Hepatic stellate cell (primary cell): ENCODE measurements around the gene AGBL1.

Experiments
- DNase-seq: peaks from one replicate; pipeline ENCODE4 v3.0.0; 2011; ENCODE audit warnings: low spot score

The AGBL1 gene

GRCh38 chr15:86237111-86237500, 157.4 kb downstream of the AGBL1 start:
- no peak for DNase-seq

GRCh38 chr15:86247249-86247955, 167.7 kb downstream of the AGBL1 start:
- no peak for DNase-seq

GRCh38 chr15:86255247-86255646, 175.6 kb downstream of the AGBL1 start:
- no peak for DNase-seq

- DNase-seq, result no peak
These were observed 177.0 kb downstream of the AGBL1 start for GRCh38 chr15:86256628-86257027.

GRCh38 chr15:86259589-86259988, 179.9 kb downstream of the AGBL1 start:
- DNase-seq, result no peak

- DNase-seq, result no peak
These were observed 183.6 kb downstream of the AGBL1 start for GRCh38 chr15:86263230-86263629.

GRCh38 chr15:86266896-86267484, 187.3 kb downstream of the AGBL1 start:
- no peak for DNase-seq

- no peak for DNase-seq
These were observed 188.2 kb downstream of the AGBL1 start for GRCh38 chr15:86267892-86268291.

- DNase-seq, result no peak
These were observed 188.9 kb downstream of the AGBL1 start for GRCh38 chr15:86268558-86268957.

- no peak for DNase-seq
These were observed 193.6 kb downstream of the AGBL1 start for GRCh38 chr15:86273309-86273708.

- DNase-seq, result no peak
These were observed 195.7 kb downstream of the AGBL1 start for GRCh38 chr15:86275361-86275760.

- no peak for DNase-seq
These were observed 198.9 kb downstream of the AGBL1 start for GRCh38 chr15:86278586-86278985.

- no peak for DNase-seq
These were observed 205.0 kb downstream of the AGBL1 start for GRCh38 chr15:86284635-86285034.

- no peak for DNase-seq
These were observed 215.8 kb downstream of the AGBL1 start for GRCh38 chr15:86295511-86295910.

GRCh38 chr15:86296769-86297168, 217.1 kb downstream of the AGBL1 start:
- no peak for DNase-seq

- no peak for DNase-seq
These were observed 220.9 kb downstream of the AGBL1 start for GRCh38 chr15:86300390-86301125.

GRCh38 chr15:86311568-86312280, 232.1 kb downstream of the AGBL1 start:
- DNase-seq, result no peak

GRCh38 chr15:86312486-86312885, 232.8 kb downstream of the AGBL1 start:
- DNase-seq, result no peak

- DNase-seq, result no peak
These were observed 236.5 kb downstream of the AGBL1 start for GRCh38 chr15:86316216-86316615.

GRCh38 chr15:86316726-86317383, 237.2 kb downstream of the AGBL1 start:
- no peak for DNase-seq

- DNase-seq, result no peak
These were observed 237.7 kb downstream of the AGBL1 start for GRCh38 chr15:86317384-86317740.

- DNase-seq, result no peak
These were observed 243.0 kb downstream of the AGBL1 start for GRCh38 chr15:86322629-86323028.
